T-helper 9 cell (primary cell): ENCODE results near the gene IFNL2.
"Not testable (repeated sequence)": the region's sequence is repeated elsewhere in the genome, so short reads cannot be mapped to it uniquely, and the experiment has no call there.

Experiments used
- DNase-seq: peaks from one replicate; pipeline ENCODE4 v3.0.0-alpha.2; 2020
- total RNA-seq, 2 donors: gene quantifications; one replicate each; lab custom pipeline; 2026; lab: John Stamatoyannopoulos, UW

Gene IFNL2
- total RNA-seq = 0 reads per million in 2 donors

- not testable (repeated sequence) for DNase-seq
Measured at GRCh38 chr19:39268085-39268484, at the start of gene IFNL2. IFNL2 (plus strand) TSS chr19:39268396; CDS start chr19:39268569, 173 bp downstream.

DNA sequence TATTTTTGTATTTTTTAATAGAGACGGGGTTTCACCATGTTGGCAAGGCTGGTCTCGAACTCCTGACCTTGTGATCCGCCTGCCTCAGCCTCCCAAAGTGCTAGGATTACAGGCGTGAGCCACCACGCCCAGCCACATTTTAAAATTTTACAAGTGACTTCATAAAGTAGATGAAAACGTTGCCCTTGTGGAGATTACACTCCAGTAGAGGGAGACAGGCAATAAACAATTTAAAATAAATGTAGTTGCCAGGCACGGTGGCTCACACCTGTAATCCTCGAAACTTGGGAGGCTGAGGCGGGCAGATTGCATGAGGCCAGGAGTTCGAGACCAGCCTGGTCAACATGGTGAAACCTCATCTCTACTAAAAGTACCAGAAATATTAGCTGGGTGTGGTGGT is 49.1 kb upstream of the IFNL2 start:
- DNase-seq = not testable (repeated sequence)

GRCh38 chr19:39223703-39224279 is 44.4 kb upstream of the IFNL2 start:
- DNase-seq = no peak

GRCh38 chr19:39224910-39225309 is 43.3 kb upstream of the IFNL2 start:
- no peak for DNase-seq

DNA sequence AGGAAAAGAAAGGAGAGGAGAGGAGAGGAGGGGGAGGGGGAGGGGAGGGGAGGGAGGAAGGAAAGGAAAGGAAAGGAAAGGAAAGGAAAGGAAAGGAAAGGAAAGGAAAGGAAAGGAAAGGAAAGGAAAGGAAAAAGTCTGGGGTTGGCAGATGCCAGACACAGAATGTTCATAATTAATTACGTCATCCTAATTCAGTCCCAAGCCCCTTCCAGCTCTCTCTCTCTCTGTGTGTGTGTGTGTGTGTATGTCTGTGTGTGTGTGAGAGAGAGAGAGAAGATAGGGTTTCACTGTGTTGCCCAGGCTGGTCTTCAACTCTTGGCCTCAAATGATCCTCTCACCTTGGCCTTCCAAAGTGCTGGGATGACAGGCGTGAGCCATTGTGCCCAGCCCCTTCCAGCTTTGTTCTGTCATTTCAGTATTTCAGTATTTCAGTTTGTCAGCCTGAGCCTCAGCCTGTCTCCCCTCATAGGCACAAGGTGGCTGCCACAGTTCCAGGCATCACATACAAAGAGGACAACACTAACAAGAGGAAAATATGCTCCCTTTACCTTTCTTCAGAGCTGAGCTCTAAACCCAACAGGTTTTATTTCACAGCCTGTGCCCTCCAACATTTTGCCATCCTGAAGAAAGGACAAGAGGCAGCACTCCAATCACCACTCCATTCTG is 38.0 kb upstream of the IFNL2 start:
- no peak for DNase-seq

DNA sequence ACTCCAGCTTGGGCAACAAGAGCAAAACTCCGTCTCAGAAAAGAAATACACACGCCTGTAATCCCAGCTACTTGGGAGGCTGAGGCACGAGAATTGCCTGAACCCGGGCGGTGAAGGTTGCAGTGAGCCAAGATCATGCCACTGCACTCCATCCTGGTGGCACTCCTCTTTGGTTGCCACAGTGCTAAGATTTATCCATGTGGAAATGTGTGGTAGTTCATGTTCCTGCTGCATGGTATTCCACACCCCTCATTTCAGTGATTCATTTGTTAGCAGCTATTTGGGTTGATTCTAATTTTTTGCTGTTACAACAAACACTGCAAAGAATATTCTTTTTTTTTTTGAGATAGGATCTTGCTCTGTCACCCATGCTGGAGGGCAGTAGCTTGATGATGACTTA is 35.5 kb upstream of the IFNL2 start:
- no peak for DNase-seq

DNA sequence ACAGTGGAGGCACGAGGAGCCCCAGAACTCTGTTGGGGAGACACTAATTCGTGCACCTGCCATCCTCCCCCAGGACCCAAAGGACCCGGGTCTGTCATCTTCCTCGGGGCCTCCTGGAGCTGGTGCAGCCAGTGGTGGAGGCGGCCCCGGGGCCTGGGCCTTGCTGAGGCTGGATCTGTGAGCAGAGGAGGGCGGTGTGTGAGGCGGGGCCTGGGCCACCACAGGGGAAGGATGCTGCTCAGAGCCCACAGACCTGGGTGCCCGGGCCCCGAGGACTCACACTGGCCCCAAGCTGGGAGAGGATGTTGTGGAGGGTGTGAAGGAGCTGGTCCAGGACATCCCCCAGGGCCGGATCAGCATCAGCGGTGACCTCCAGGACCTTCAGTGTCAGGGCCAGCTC is 31.7 kb upstream of the IFNL2 start:
- peak; percentile 9 for DNase-seq

DNA sequence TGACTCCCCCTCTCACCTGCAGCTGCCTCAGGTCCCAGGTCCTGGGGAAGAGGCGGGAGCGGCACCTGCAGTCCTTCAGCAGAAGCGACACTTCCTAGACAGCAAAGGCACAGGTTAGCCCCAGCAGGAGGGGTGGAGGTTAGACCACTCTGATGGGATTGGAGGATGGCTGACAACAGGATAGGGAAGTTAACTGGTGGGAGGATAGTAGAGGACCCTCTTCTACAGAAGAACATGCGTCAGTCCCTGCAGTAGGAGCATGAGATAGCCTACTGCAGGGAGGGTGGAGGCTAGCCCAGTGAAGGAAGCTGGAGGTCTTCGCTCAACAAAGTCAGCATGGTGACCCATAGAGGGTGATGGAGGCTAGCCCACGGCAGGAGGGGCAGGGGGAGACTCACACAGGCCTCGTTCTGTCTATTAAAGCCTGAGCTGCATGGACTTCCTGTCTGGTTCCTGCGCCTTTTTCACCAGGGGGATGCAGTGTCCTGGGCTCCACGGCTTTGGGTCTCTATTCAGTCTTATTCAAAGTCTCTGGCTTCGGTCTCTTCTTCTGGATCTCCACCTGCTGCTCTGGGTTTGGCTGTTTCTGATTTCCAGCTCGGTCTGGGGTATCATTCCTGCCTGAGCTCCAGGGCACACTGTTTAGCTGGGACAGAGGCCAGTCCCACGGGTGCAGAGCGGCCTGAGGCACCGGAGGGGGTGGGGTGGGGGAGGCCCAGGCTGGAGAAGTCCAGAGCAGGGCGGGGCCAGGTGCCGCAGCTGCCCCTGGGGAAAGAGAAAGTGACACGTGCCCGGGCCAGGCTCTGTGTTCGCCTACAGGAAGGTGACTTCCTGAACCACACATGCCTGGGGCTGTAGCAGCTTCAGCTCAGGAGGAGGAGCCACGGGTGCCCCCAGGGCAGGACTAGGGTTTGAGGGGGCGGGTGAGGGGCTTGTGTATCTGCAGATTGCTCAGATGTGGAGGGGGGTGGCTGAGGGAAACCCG is 30.7 kb upstream of the IFNL2 start:
- peak; percentile 6 for DNase-seq

DNA sequence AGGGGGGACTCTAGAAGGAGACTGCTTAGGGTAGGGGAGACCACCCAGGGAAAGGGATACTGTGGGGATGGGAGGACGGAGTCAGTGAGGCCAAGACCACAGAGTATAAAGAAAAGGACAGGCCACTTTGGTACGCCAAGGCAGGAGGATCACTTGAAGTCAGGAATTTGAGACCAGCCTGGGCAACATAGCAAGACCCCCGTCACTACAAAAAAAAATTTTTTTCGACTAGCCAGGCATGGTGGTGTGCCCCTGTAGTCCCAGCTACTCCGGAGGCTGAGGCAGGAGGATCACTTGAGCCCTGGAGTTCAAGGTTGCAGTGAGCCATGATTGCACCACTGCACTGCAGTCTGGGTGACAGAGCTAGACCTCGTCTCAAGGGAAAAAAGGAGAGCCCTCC is 30.0 kb upstream of the IFNL2 start:
- DNase-seq = no peak

GRCh38 chr19:39238944-39239343 is 29.3 kb upstream of the IFNL2 start:
- DNase-seq = no peak

DNA sequence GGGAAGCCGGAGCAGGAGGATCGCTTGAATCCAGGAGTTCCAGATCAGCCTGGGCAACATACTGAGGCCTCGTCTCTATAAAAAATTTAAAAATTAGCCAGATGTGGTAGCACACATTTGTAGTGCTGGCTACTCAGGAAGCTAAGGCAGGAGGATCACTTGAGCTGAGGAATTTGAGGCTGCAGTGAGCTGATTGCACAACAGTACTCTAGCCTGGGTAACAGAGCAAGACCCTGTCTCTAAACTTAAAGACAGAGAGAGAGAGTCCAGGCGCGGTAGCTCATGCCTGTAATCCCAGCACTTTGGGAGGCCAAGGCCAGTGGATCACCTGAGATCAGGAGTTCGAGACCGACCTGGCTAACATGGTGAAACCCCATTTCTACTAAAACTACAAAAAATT is 27.8 kb upstream of the IFNL2 start:
- DNase-seq = no peak

- DNase-seq = not testable (repeated sequence)
Measured at GRCh38 chr19:39243741-39244140, 24.5 kb upstream of the IFNL2 start.

GRCh38 chr19:39244410-39245100 is 23.6 kb upstream of the IFNL2 start, which contains the start of gene IFNL3:
IFNL3 (minus strand) TSS chr19:39245006; CDS start chr19:39244967, 39 bp downstream.
- DNase-seq = not testable (repeated sequence)

DNA sequence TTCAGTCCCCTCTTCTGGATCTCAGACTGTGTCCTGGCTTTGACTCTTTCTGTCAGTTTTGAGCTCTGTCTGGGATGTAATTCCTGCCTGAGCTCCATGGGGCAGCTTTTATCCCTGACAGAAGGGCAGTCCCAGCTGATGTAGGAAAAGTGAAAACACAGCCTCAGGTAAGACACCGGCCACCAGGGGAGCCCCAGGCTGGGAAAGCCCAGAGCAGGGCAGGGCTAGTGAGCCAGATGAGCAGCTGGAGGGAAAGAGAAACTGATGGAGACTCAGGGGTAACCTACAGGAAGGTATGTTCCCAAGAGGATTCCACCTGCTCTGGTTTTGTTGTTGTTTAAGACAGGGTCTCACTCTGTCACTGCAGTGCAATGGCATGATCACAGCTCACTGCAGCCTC is 23.0 kb upstream of the IFNL2 start:
- DNase-seq = not testable (repeated sequence)

DNA sequence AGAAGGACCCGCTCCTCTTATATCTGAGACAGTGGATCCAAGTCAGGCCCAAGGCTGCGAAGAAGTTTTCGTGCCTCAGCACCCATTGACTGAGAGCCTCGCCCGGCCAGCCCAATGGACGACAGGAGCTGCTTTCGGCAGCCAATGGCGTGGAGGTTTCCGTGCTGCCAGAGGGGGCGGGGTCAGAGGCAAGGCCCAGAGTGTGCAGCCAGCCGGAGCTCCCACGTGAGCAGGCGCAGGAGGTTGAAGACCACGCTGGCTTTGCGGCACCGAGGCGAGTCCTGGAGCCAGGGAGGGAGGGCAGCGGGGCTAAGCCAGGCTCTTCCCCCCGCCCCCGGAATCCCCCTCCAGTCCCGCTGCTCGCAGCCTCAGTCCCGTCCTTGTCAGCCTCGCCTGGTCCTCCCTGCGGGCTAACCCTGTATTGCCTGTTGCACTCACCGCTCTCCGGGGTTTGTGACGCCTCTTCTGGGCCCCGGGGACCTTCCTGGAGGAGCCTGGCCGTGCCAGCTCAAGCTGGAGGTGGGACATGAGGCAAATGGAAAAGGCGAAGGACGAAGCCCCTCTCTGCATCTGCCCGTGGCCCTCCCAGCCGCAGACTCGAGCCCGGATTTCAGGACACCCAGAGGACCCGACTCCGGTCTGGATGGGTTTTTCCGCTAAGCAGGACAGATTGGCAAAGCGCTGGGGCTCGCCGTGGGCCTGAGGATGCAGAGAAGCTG is 21.1 kb upstream of the IFNL2 start:
- peak; percentile 17 for DNase-seq

GRCh38 chr19:39247701-39248664 is 20.2 kb upstream of the IFNL2 start:
- no peak for DNase-seq

- DNase-seq = no peak
Measured at GRCh38 chr19:39248806-39249205, 19.4 kb upstream of the IFNL2 start, which contains the start of gene IFNL4. IFNL4 (minus strand) TSS chr19:39248856.

- DNase-seq = no peak
Measured at GRCh38 chr19:39251081-39251480, 17.1 kb upstream of the IFNL2 start.

DNA sequence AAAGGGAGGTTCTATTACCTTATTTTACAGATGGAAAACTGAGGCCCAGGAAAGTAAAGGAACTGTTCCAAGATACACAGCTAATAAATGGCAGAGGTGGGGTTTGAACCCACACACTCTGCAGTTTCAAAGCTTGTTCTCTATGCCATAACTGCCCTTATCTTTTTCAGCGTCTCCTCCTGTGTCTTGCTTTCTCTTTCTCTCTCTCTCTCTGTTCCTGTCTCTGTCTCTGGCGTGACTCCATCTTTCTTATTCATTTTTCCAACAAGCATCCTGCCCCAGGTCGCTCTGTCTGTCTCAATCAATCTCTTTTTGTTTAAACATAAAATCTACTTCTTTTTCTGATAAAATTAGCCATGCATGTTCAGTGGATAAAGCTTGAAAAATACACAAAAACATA is 16.4 kb upstream of the IFNL2 start:
- no peak for DNase-seq

DNA sequence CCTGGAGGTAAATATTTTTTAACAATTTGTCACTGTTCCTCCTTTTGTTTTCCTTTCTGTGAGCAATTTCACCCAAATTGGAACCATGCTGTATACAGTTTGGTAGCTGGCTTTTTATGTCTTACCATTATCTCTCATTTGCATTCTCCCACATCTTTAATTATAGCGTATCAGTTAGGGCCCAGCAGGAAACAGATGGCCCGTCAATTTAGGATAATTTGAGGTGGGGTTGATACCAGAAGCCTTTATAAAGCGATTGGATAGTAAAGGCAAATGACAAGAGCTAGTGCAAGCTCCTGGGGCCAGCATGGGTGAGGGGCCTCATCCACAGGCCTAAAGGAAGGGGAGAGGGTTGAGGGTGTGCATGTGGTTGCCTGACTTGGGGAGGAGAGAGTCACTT is 15.7 kb upstream of the IFNL2 start:
- DNase-seq = no peak
